HG02870 (cell line): ENCODE results near the gene DTNBP1.

Source experiments
- ATAC-seq: cut with Tn5 transposase; IDR thresholded peaks from one replicate; pipeline ENCODE4 v1.9.1; 2021; ENCODE audit warnings: mild to moderate bottlenecking, moderate library complexity; ENCODE audit not compliant: unreplicated experiment

DTNBP1 gene

GRCh38 chr6:15489261-15489962 is 173.4 kb downstream of the DTNBP1 start:
- ATAC-seq: no peak

GRCh38 chr6:15487262-15487661 is 175.6 kb downstream of the DTNBP1 start:
- no peak for ATAC-seq

GRCh38 chr6:15485936-15486335 is 176.9 kb downstream of the DTNBP1 start:
- no peak for ATAC-seq

GRCh38 chr6:15484821-15485220 is 178.0 kb downstream of the DTNBP1 start:
- no peak for ATAC-seq

- ATAC-seq: no peak
Measured at GRCh38 chr6:15484140-15484539, 178.7 kb downstream of the DTNBP1 start.

- no peak for ATAC-seq
Measured at GRCh38 chr6:15483060-15483459, 179.8 kb downstream of the DTNBP1 start.

GRCh38 chr6:15481390-15482291 is 181.2 kb downstream of the DTNBP1 start:
- no peak for ATAC-seq

GRCh38 chr6:15480525-15480924 is 182.3 kb downstream of the DTNBP1 start:
- ATAC-seq: no peak

- no peak for ATAC-seq
Measured at GRCh38 chr6:15479761-15480160, 183.1 kb downstream of the DTNBP1 start.

GRCh38 chr6:15477746-15478145 is 185.1 kb downstream of the DTNBP1 start:
- no peak for ATAC-seq

- ATAC-seq: no peak
Measured at GRCh38 chr6:15476631-15477380, 186.0 kb downstream of the DTNBP1 start.

GRCh38 chr6:15475872-15476271 is 187.0 kb downstream of the DTNBP1 start:
- no peak for ATAC-seq

GRCh38 chr6:15475261-15475660 is 187.6 kb downstream of the DTNBP1 start:
- no peak for ATAC-seq

GRCh38 chr6:15474196-15474595 is 188.6 kb downstream of the DTNBP1 start:
- no peak for ATAC-seq

GRCh38 chr6:15473741-15474161 is 189.1 kb downstream of the DTNBP1 start:
- ATAC-seq: no peak

- ATAC-seq: no peak
Measured at GRCh38 chr6:15473174-15473573, 189.7 kb downstream of the DTNBP1 start.
